ENCODE results near the gene ANKRD34C. TPM values are rescaled to one million over a fixed set of nuclear protein-coding genes. Genes with fewer than 3 reads are reported as not detected.

ANKRD34C gene
- total RNA-seq, 1 experiment from 2014 or later: not detected

DNA sequence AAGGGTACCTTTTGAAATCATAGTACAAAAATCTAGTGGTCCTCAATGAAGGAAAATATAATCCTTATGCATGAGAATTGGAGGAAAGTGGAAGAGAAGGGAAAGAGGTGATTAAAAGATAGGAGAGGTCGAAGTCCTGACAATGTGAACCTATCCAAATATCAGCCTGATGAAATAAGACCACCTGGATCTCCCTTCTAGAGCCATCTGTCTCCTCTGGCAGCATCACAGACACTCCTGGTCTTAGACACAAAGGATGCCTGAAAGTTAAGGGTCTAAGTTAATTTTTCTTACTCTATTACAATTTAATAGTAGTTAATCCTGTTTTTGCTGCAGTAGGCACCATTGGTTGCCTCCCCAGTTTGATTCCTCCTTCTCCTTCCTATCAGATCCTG, 17.3 kb downstream of the ANKRD34C start:
- peaks cover 88% of the 10 kb centered on the region for H3K27me3 Mint-ChIP-seq (ENCODE audit: unreplicated experiment)

GRCh38 chr15:79307251-79307650, 24.7 kb downstream of the ANKRD34C start:
- intact Hi-C loops (cut with micrococcal nuclease; ENCODE audit: unreplicated experiment): no loop called here
- H3K9me3 Mint-ChIP-seq (ENCODE audit: low read depth, unreplicated experiment): no peaks in the 10 kb centered on the region
- H3K27me3 Mint-ChIP-seq (ENCODE audit: unreplicated experiment): peaks cover 83% of the 10 kb centered on the region
- CTCF ChIA-PET: no interaction called here
- H3K36me3 Mint-ChIP-seq (ENCODE audit: insufficient read depth, unreplicated experiment): peaks cover 20% of the 10 kb centered on the region
- DNase-seq: no peak
- no peak overlapping the region for H3K4me3 Mint-ChIP-seq (ENCODE audit: low read depth, unreplicated experiment)
- TF ChIP-seq, protein P1, sequence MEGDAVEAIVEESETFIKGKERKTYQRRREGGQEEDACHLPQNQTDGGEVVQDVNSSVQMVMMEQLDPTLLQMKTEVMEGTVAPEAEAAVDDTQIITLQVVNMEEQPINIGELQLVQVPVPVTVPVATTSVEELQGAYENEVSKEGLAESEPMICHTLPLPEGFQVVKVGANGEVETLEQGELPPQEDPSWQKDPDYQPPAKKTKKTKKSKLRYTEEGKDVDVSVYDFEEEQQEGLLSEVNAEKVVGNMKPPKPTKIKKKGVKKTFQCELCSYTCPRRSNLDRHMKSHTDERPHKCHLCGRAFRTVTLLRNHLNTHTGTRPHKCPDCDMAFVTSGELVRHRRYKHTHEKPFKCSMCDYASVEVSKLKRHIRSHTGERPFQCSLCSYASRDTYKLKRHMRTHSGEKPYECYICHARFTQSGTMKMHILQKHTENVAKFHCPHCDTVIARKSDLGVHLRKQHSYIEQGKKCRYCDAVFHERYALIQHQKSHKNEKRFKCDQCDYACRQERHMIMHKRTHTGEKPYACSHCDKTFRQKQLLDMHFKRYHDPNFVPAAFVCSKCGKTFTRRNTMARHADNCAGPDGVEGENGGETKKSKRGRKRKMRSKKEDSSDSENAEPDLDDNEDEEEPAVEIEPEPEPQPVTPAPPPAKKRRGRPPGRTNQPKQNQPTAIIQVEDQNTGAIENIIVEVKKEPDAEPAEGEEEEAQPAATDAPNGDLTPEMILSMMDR (IDR thresholded peaks at IDR 0.05; ENCODE audit: unreplicated experiment): no peak
- no peak overlapping the region for H3K27ac Mint-ChIP-seq (ENCODE audit: unreplicated experiment)
- no TSS peak for BruUV-seq (replicated peaks)
- H3K4me1 Mint-ChIP-seq (ENCODE audit: low read depth, unreplicated experiment): peaks cover 6% of the 10 kb centered on the region

More for the DNA sequence above, 17.3 kb downstream of the ANKRD34C start:
- no peak overlapping the region for H3K4me3 Mint-ChIP-seq (ENCODE audit: low read depth, unreplicated experiment)
- intact Hi-C loops (cut with micrococcal nuclease; ENCODE audit: unreplicated experiment): no loop called here
- no peaks in the 10 kb centered on the region for H3K36me3 Mint-ChIP-seq (ENCODE audit: insufficient read depth, unreplicated experiment)
- no peak for DNase-seq
- H3K4me1 Mint-ChIP-seq (ENCODE audit: low read depth, unreplicated experiment): no peaks in the 10 kb centered on the region
- no TSS peak for BruUV-seq (replicated peaks)
- CTCF ChIA-PET: no interaction called here
- H3K9me3 Mint-ChIP-seq (ENCODE audit: low read depth, unreplicated experiment): no peaks in the 10 kb centered on the region
- TF ChIP-seq, protein P1 (IDR thresholded peaks at IDR 0.05; ENCODE audit: unreplicated experiment): no peak
- H3K27ac Mint-ChIP-seq (ENCODE audit: unreplicated experiment): no peak overlapping the region

GRCh38 chr15:79308874-79309273, 26.4 kb downstream of the ANKRD34C start:
- CTCF ChIA-PET: no interaction called here
- peaks cover 67% of the 10 kb centered on the region for H3K27me3 Mint-ChIP-seq (ENCODE audit: unreplicated experiment)
- H3K4me3 Mint-ChIP-seq (ENCODE audit: low read depth, unreplicated experiment): no peak overlapping the region
- H3K9me3 Mint-ChIP-seq (ENCODE audit: low read depth, unreplicated experiment): no peaks in the 10 kb centered on the region
- H3K27ac Mint-ChIP-seq (ENCODE audit: unreplicated experiment): no peak overlapping the region
- BruUV-seq (replicated peaks): no TSS peak
- peaks cover 22% of the 10 kb centered on the region for H3K4me1 Mint-ChIP-seq (ENCODE audit: low read depth, unreplicated experiment)
- peaks cover 34% of the 10 kb centered on the region for H3K36me3 Mint-ChIP-seq (ENCODE audit: insufficient read depth, unreplicated experiment)
- TF ChIP-seq, protein P1 (IDR thresholded peaks at IDR 0.05; ENCODE audit: unreplicated experiment): no peak
- intact Hi-C loops (cut with micrococcal nuclease; ENCODE audit: unreplicated experiment): no loop called here
- DNase-seq: no peak

DNA sequence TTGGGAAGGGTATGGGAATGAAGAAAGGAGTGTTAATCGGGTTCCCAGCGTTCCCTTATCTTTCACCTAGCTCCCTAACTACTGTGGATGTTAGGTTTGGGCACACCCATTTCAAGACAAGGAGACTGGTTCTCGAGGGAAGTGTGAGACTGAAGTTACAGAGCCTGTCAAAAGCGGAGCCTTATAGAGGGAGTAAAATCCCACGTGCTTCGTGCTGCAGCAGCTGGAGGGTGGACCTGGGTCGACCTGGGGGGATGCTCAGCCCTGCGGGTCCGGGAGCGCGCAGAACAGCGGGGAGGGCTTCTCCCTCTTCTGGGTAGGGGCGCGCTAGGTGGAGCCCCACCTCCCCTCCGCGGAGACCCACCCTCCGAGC, 28.1 kb downstream of the ANKRD34C start:
- Mint-ChIP-seq H3K4me1 (ENCODE audit: low read depth, unreplicated experiment) (peaks cover 39% of the 10 kb centered on the region), H3K27ac (ENCODE audit: unreplicated experiment) (peak overlapping the region; percentile 80), H3K27me3 (ENCODE audit: unreplicated experiment) (peaks cover 49% of the 10 kb centered on the region), H3K4me3 (ENCODE audit: low read depth, unreplicated experiment) (peak overlapping the region; percentile 94), H3K36me3 (ENCODE audit: insufficient read depth, unreplicated experiment) (peaks cover 51% of the 10 kb centered on the region), H3K9me3 (ENCODE audit: low read depth, unreplicated experiment) (peaks cover 4% of the 10 kb centered on the region)
- DNase-seq: no peak
- BruUV-seq (replicated peaks): no TSS peak
- CTCF ChIA-PET: interaction anchor here (0.9 kb wide), 1 partner anchor 14 kb away, joined by 3 read pairs; no protein-coding TSS in a partner anchor
- TF ChIP-seq, protein P1 (IDR thresholded peaks at IDR 0.05; ENCODE audit: unreplicated experiment): no peak
- intact Hi-C loops (cut with micrococcal nuclease; ENCODE audit: unreplicated experiment): no loop called here

Measured in Calu3 (cell line).